GM18519 (cell line): ENCODE data around the gene NFRKB.
"Not testable (repeated sequence)": the region's sequence is repeated elsewhere in the genome, so short reads cannot be mapped to it uniquely, and the experiment has no call there.

Source experiments
- ATAC-seq: cut with Tn5 transposase; IDR thresholded peaks from one replicate; pipeline ENCODE4 v1.9.1; 2021; ENCODE audit warnings: mild to moderate bottlenecking, moderate library complexity; ENCODE audit not compliant: unreplicated experiment, low FRiP score

The NFRKB gene

GRCh38 chr11:129847361-129847760 lies 48.0 kb downstream of the NFRKB start:
- not testable (repeated sequence) for ATAC-seq

- no peak for ATAC-seq
Measured at GRCh38 chr11:129846508-129847335, 48.7 kb downstream of the NFRKB start.
